ENCODE data around the gene LYSMD2.

DNA sequence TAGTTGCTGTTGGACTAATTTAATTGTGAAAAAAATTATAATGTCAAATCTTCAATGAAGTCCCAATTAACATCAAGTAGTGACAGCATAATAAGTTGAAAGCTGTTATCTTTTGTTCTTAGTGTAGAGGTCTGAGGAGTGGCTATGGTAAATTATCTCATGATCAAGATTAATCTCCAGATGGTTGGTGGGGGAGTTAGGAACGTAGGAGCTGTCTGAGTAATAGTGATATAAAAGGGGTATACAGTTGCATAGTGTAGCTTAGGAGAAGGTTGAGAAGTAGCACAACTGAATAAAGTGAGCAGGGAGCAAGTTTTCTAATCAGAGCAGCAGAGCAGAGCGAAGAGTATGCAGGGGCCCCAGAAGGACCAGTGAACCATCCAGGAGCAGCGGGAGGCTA is 33.4 kb upstream of the LYSMD2 start:
- TF ChIP-seq, protein P1, sequence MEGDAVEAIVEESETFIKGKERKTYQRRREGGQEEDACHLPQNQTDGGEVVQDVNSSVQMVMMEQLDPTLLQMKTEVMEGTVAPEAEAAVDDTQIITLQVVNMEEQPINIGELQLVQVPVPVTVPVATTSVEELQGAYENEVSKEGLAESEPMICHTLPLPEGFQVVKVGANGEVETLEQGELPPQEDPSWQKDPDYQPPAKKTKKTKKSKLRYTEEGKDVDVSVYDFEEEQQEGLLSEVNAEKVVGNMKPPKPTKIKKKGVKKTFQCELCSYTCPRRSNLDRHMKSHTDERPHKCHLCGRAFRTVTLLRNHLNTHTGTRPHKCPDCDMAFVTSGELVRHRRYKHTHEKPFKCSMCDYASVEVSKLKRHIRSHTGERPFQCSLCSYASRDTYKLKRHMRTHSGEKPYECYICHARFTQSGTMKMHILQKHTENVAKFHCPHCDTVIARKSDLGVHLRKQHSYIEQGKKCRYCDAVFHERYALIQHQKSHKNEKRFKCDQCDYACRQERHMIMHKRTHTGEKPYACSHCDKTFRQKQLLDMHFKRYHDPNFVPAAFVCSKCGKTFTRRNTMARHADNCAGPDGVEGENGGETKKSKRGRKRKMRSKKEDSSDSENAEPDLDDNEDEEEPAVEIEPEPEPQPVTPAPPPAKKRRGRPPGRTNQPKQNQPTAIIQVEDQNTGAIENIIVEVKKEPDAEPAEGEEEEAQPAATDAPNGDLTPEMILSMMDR (IDR thresholded peaks at IDR 0.05): no peak
- TF ChIP-seq TCF12 (IDR thresholded peaks at IDR 0.05) (no peak), YY1 (IDR thresholded peaks at IDR 0.05; ENCODE audit: low read depth) (no peak), SMC3 (IDR thresholded peaks at IDR 0.05; ENCODE audit: low read depth, low read length) (no peak), RFX5 (IDR thresholded peaks at IDR 0.05; ENCODE audit: low read length) (no peak), MEF2A (IDR thresholded peaks at IDR 0.05; ENCODE audit: borderline replicate concordance, low read depth) (no peak), POLR2AphosphoS5 (IDR thresholded peaks at IDR 0.05; ENCODE audit: low read depth, low read length) (no peak), EP300 (IDR thresholded peaks at IDR 0.05; ENCODE audit: borderline replicate concordance in 1 of 2, low read depth in 1 of 2, low read length in 1 of 2) (no peak)
- TF ChIP-seq, protein P2, sequence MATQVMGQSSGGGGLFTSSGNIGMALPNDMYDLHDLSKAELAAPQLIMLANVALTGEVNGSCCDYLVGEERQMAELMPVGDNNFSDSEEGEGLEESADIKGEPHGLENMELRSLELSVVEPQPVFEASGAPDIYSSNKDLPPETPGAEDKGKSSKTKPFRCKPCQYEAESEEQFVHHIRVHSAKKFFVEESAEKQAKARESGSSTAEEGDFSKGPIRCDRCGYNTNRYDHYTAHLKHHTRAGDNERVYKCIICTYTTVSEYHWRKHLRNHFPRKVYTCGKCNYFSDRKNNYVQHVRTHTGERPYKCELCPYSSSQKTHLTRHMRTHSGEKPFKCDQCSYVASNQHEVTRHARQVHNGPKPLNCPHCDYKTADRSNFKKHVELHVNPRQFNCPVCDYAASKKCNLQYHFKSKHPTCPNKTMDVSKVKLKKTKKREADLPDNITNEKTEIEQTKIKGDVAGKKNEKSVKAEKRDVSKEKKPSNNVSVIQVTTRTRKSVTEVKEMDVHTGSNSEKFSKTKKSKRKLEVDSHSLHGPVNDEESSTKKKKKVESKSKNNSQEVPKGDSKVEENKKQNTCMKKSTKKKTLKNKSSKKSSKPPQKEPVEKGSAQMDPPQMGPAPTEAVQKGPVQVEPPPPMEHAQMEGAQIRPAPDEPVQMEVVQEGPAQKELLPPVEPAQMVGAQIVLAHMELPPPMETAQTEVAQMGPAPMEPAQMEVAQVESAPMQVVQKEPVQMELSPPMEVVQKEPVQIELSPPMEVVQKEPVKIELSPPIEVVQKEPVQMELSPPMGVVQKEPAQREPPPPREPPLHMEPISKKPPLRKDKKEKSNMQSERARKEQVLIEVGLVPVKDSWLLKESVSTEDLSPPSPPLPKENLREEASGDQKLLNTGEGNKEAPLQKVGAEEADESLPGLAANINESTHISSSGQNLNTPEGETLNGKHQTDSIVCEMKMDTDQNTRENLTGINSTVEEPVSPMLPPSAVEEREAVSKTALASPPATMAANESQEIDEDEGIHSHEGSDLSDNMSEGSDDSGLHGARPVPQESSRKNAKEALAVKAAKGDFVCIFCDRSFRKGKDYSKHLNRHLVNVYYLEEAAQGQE (IDR thresholded peaks at IDR 0.05; ENCODE audit: low read depth, low read length): no peak
